NCI-H2196 (cell line): ENCODE measurements around the gene TRAF3.

ENCODE experiments used
- DNase-seq: peaks from one replicate; lab custom pipeline; 2025; ENCODE audit not compliant: unreplicated experiment; lab: John Stamatoyannopoulos, UW

Gene TRAF3

DNA sequence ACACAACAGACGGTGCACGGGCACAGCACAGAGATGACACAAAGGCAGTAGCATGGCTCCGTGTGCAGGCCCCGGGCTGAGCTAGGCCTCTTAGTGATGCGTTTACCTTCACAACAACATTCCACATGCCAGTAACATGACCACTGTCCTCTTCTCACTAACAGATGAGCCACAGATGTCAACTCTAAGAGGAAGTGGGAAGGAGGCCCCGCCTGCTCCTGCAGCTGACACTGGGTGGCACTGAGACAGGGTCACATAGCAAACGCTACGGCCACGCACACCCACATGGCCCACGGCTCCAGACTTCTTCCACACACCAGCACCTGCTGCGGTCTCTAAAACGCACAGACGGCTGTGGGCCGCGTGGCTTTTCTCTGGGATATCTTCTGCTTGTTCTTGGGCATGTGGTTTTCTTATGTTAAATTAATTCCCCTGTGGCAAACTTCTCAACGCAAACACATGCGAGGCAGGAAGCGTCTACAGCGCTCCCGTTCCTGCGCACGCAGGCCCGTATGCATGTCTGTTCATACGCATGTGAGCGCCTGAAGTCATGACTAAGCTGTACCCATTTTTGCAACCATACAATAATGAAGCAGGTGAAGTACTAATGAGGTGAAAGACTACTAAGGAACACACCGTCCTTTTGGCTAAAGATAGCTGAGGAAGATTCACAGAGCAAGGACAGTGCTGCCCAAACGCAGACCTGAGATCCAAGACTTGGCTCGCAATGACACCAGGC is 172.0 kb downstream of the TRAF3 start:
- no peak for DNase-seq

GRCh38 chr14:102949801-102950451 is 172.7 kb downstream of the TRAF3 start:
- DNase-seq, result peak; percentile 43

DNA sequence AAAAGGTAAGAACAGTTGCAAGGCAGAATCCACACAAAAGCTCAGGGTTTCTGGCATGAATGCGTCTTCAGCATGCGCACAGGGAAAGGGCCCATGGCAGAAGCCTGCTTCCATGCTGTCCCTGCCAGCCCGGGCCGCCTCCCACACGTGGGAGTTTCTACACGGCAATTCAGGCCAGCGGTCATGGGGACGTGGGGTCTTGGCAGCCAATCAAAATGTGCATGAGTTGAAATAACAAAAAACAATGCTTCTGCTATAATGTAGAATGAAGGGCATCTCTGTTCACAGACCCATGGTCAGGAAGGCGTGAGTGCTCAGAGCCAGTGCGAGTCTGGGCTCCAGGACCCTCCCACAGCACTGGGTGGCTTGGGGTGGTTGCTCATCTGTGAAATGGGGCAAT is 173.8 kb downstream of the TRAF3 start:
- DNase-seq, result no peak

DNA sequence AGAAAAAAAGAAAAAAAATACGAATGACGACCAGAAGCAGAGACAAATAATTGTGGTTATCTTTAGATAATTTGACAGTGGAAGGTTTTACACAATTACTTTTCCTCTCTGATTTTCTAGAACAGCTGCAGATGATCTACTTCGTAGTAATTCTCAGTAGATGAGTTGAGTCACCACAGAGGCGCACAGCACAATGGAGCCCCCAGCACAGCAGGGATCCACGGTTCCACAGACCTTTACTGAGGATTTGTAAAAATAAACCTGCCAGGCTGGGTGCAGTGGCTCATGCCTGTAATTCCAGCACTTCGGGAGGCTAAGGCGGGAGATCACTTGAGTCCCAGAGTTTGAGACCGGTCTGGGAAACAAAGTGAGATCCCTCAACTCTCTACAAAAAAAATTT is 174.6 kb downstream of the TRAF3 start:
- no peak for DNase-seq

GRCh38 chr14:102952276-102952675 is 175.0 kb downstream of the TRAF3 start:
- DNase-seq, result no peak

DNA sequence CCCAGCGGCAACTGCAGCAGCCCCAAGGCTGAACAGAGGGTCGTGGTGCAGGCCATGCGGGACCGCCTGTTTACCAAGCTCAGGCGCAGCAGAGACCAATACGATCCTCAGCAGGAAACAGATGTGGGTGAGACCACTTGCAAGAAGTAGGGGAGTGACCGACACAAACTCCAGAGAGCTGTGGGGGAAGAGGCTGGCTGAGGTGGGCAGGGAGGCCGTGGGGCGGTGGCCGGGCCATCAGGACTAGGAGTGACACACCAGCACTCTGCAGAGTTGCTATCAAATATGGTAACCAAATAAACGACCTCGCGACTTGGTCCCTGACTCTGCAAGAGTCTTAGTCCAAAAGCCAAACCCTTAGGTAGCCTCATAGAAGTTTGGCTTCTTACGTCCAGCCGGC is 175.9 kb downstream of the TRAF3 start:
- no peak for DNase-seq

GRCh38 chr14:102954081-102954789 is 177.0 kb downstream of the TRAF3 start:
- DNase-seq, result no peak

DNA sequence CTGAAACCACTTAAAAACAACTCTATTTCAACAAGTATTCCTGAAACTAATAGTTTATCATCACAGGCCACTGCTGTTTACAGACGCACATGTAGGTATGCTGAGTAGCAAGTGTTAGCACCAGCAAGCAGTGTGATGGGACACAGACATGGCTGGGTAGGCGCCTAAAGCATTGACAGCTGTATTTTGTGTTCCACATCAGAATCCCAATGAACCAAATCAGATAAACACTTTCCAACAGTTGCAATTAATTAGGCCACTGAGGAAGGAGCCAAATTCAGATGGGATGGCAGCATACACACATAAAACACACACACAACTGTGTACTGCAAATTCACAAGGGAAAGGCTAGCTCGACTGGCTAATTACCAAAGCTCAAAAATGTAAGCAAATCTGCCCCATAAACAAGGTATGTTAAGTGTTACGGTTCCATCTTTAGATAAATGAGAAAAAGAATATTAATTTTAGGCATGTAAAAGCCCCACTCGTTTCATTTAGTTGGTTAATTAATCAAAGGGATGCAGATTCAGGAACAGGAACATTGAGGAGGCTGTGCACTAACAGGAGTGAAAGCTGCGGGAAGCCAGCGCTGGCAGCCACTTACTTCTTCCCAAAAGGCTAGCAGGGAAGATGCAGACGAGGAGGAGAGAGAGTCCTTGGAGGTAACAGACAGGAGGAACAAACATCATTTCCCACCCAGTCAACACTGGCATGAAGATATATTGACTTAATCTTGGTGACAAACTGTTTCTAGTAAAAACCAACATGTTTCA is 178.6 kb downstream of the TRAF3 start:
- no peak for DNase-seq

GRCh38 chr14:102957222-102957621 is 180.0 kb downstream of the TRAF3 start:
- DNase-seq, result no peak

- DNase-seq, result no peak
Measured at GRCh38 chr14:102958461-102958860, 181.2 kb downstream of the TRAF3 start.
